ENCODE data around the gene ZBED1. TPM values are rescaled to one million over a fixed set of nuclear protein-coding genes. Genes with fewer than 3 reads are reported as not detected.
"Not testable (repeated sequence)": the region's sequence is repeated elsewhere in the genome, so short reads cannot be mapped to it uniquely, and the experiment has no call there.

The ZBED1 gene
- total RNA-seq, 1 donor from 2014 or later = 39.2 TPM

- TF ChIP-seq CTCF (conservative IDR thresholded peaks at IDR 0.05; ENCODE audit: low read depth, low read length) = no peak
- no peak overlapping the region for H3K4me3 ChIP-seq (ENCODE audit: low read depth, low read length)
- no peak for DNase-seq (ENCODE audit: low read depth)
Measured at GRCh38 chrX:2458309-2458708, 42.5 kb downstream of the ZBED1 start.

- H3K4me3 ChIP-seq (ENCODE audit: low read depth, low read length) = no peak overlapping the region
- no peak for TF ChIP-seq CTCF (conservative IDR thresholded peaks at IDR 0.05; ENCODE audit: low read depth, low read length)
- no peak for DNase-seq (ENCODE audit: low read depth)
Measured at GRCh38 chrX:2457289-2458133, 43.3 kb downstream of the ZBED1 start.

- not testable (repeated sequence) for H3K4me3 ChIP-seq (ENCODE audit: low read depth, low read length); DNase-seq (ENCODE audit: low read depth)
Measured at GRCh38 chrX:2456091-2456490, 44.7 kb downstream of the ZBED1 start.

GRCh38 chrX:2454620-2455019, 46.2 kb downstream of the ZBED1 start:
- H3K4me3 ChIP-seq (ENCODE audit: low read depth, low read length); DNase-seq (ENCODE audit: low read depth): not testable (repeated sequence)

- DNase-seq (ENCODE audit: low read depth) = no peak
- no peak for TF ChIP-seq CTCF (conservative IDR thresholded peaks at IDR 0.05; ENCODE audit: low read depth, low read length)
Measured at GRCh38 chrX:2452799-2453198, 48.0 kb downstream of the ZBED1 start.

GRCh38 chrX:2452317-2452784, 48.4 kb downstream of the ZBED1 start:
- DNase-seq (ENCODE audit: low read depth) = no peak
- TF ChIP-seq CTCF (conservative IDR thresholded peaks at IDR 0.05; ENCODE audit: low read depth, low read length) = no peak
- H3K4me3 ChIP-seq (ENCODE audit: low read depth, low read length) = no peak overlapping the region

More at GRCh38 chrX:2452799-2453198, 48.0 kb downstream of the ZBED1 start:
- H3K4me3 ChIP-seq (ENCODE audit: low read depth, low read length) = no peak overlapping the region

GRCh38 chrX:2451501-2452316, 49.1 kb downstream of the ZBED1 start:
- TF ChIP-seq CTCF (conservative IDR thresholded peaks at IDR 0.05; ENCODE audit: low read depth, low read length) = no peak
- no peak for DNase-seq (ENCODE audit: low read depth)
- no peak overlapping the region for H3K4me3 ChIP-seq (ENCODE audit: low read depth, low read length)

Data from epithelial cell of proximal tubule (primary cell).